GM18858 (cell line): ENCODE results near the gene JPH3.

Experiments
- ATAC-seq: cut with Tn5 transposase; IDR thresholded peaks from one replicate; pipeline ENCODE4 v1.9.1; 2021; ENCODE audit not compliant: unreplicated experiment

The JPH3 gene

GRCh38 chr16:87625241-87625797, 23.0 kb downstream of the JPH3 start:
- no peak for ATAC-seq

DNA sequence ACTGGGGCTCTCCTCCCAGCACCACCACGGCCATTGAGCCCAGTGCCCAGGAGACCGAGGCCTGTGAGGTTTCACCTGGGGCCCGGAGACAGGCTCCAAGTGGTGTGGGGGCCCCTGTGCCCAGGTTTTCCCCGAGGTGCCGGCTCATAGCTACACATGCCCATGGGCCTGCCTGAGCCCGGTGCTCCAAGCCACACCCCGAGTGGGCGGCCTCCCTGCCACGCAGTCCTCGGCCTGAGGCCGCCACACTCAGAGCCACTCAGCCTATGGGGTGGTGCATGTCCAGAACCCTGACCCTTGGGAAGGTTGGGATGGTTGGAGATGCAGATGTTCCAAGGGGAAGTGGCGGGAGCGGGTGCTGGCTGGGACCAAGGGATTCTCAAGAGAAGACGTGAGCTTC, 24.1 kb downstream of the JPH3 start:
- no peak for ATAC-seq

GRCh38 chr16:87626905-87627304, 24.6 kb downstream of the JPH3 start:
- ATAC-seq: no peak

GRCh38 chr16:87627542-87628245, 25.4 kb downstream of the JPH3 start:
- no peak for ATAC-seq

DNA sequence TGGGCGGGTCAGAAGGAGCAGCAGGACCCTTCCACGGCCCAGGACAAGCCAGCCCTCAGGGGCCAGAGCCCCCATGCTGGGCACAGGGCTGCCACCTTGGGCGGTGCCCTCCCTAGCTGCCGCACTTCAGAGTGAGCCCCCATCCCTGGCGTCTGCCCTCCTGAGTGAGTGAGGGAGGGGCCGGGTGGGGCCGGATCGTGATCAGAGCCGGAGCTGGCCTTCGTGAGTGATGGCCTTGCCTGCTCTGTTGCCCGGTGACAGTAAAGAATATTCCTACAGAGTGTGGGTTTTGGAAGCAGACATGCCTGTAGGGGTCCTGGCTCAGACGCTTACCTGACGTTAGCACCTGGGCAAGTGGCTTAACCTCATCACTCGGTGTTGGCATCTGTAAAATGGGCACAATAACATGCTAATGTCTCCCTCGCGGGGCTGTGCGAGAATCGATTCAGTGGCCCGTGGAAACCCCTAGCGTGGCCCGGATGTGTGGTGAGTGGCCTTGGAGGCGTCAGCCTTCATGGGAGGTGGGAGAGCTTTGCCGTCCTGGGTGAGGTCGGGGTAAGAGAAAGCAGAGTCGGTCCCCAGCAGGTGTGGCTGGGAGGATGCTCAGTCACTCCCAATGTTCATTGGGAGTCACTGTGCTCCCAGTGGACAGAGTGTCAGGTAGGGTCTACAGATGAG, 26.1 kb downstream of the JPH3 start:
- ATAC-seq: no peak

- ATAC-seq: no peak
These were observed 26.6 kb downstream of the JPH3 start for GRCh38 chr16:87628940-87629339.

DNA sequence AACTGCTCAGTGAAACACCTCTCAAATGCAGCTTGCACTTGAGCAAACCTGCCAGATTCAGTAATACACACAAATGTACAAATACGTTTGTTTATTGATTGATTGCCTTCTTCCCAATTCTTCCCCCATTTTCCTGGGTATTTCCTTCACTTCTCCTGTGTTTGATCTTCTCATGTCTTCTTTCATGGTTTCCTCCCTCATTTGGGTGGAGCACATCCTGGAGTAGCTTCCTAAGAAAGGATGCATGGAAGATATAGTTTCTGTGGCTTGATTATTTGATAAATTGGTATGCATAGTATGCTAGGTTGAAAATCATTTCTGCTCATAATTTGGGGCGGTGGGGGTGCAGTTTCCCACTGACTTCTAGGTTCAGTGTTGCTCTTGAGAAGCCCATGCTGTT, 28.8 kb downstream of the JPH3 start:
- ATAC-seq: no peak

- ATAC-seq: no peak
These were observed 32.1 kb downstream of the JPH3 start for GRCh38 chr16:87634411-87634810.

DNA sequence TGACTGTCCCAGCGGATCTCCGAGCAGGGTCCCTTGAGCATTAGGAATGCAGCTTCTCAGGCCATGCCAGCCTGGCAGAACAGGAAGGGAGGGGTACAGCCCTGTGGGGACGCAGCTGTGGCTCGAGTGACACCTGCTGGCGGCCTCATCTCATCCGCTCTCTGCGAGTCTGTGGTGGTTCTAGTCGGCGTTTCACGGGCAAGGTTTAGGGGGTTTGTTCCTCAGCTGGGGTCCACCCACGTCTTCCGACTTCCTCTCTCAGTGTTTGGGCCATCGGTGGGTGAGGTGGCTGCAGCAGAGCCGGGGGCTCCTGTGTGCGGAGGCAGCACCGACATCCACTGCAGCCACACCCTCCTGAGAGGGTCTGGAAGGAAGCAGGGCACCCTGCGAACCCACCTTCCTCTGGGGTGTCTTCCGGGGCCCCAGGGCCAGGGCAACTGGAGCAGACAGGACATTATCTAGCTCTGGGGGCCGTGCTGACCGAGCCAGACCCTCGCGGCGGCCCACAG, 33.3 kb downstream of the JPH3 start:
- ATAC-seq: no peak

DNA sequence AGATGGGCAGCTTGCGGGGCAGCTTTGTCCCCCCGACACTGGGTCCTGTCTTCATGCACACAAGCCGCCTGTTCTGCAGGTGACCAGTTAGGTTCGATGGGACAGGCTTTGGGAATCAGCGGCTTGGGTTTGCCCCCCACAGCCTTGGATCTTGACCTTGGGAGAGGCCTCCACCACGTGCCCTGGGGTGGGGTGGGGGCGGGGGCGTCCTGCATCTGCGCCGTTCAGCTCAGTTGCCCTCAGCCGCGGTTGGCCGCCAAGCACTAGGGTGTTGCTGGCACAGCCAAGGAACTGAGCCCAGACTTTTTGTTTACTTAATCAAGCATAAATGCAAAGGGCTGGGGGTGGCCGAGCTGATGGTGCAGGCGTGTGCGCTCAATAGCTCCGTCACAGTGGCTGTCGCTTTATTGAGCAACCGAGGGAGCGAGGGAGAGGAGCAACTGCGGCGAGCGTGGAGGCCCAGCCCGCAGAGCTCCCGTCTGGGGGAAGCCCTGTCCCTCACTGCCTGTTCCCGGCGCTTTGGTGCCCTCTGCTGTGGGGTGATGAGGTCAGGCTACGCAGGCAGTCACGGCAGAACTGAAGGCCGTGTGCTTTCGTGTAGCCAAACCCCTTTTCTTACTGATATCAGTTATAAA, 33.9 kb downstream of the JPH3 start:
- no peak for ATAC-seq

DNA sequence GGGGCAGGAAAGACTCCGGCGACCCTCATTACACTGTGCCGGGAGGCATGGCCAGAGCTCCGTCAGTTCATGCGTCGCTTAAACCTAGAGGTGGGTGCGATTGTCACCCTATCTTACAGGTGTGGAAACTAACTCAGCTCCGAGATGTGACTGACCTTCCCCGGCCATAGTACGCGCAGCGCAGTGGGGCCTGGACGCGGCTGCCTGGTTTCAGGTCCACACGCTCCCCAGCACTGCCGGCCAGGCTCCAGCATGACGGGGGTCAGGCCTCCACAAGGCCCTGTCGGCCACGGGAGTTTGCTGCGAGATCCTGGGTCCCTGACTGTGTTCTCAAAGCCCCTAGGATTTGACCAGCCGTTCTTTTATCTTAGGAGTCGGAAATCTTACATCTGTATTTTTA, 34.4 kb downstream of the JPH3 start:
- no peak for ATAC-seq

DNA sequence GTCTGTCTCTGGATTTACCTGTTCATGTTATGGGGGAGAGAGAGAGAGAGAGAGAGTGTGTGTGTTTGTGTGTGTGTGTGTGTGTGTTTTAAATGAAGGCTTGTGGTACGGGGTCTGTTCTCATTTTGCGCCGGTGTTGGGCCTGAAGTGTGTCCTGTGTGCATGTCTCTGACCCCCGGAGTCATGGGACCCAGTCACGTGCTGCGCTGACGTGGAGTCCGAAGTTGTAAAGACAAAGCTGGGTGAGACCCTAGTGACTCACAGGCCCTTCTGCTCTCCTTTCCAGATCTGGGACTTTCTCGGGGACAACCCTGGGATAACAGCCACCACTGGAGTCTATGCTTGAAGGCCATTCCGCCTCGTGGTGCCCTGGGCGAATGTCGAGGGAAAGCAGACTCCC, 35.0 kb downstream of the JPH3 start:
- ATAC-seq: no peak

GRCh38 chr16:87638736-87639135, 36.4 kb downstream of the JPH3 start:
- no peak for ATAC-seq

GRCh38 chr16:87641721-87642120, 39.4 kb downstream of the JPH3 start:
- ATAC-seq: no peak

DNA sequence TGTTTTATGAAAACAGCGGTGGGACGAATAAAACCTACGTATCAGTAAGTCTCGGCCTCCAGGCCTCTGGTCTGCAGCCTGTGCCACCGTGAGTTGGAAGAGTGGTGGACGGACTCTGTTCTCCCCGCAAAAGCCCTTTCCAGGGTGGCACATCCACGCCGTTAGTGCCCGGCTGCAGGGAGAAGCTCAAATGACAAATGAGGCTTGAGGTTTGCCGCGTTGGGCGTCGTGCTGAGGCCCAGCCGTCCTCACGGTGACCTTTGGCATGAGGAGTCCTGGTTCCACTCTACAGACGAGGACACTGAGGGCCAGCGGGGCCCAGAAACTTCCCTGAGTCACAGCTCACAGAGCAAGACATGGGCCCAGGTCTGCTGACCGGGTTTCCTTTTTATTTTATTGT, 40.2 kb downstream of the JPH3 start:
- ATAC-seq: no peak

DNA sequence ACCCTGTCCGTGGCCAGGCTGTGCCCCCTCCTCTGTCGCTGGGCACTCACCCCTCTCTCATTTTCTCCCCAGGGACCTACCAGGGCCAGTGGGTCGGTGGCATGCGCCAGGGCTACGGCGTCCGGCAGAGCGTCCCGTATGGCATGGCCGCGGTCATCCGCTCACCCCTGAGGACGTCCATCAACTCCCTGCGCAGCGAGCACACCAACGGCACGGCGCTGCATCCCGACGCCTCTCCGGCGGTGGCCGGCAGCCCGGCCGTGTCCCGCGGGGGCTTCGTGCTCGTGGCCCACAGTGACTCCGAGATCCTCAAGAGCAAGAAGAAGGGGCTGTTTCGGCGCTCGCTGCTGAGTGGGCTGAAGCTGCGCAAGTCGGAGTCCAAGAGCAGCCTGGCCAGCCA, 41.9 kb downstream of the JPH3 start:
- ATAC-seq: no peak

DNA sequence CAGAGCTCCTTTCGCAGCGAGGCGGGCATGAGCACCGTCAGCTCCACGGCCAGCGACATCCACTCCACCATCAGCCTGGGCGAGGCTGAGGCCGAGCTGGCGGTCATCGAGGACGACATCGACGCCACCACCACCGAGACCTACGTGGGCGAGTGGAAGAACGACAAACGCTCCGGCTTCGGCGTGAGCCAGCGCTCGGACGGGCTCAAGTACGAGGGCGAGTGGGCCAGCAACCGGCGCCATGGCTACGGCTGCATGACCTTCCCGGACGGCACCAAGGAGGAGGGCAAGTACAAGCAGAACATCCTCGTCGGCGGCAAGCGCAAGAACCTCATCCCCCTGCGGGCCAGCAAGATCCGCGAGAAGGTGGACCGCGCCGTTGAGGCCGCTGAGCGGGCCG, 42.3 kb downstream of the JPH3 start:
- no peak for ATAC-seq

- ATAC-seq: no peak
These were observed 43.5 kb downstream of the JPH3 start for GRCh38 chr16:87645802-87646201.

DNA sequence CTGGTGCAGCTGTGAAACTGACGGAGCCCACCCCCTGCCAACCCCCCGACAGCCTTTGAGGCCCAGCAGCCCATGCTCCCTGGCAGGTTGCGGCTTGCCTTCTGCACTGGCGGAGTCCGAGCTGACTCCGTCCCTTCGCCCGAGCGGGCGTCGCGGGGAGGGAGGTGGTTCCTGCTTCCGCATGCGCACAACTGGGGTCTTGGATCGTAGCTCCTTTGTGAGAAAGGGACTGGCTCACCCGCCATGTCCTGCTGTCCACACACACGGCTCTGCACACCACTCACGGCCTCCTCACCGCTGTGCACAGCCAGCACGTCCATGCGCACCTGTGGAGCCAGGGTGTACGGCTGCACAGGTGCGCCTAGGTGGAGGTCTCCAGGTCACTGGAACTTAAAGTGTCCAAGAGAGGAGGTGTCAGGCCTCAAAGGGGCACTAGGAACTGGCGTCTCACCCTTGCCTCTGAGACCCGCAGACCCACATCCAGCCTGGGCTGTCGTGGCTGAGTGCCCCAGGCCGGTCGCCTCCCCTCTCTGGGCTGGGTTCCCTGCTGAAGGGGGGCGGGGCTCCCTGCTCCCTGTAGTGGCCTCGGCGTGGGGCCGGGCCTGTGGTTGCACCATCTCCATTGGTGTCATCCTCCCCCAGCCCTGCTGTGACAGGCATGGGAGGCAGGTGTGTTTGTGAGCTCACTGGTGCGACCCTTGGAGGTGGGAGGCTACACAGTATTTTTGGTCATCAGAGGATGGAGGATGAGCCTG, 45.3 kb downstream of the JPH3 start:
- ATAC-seq: no peak

DNA sequence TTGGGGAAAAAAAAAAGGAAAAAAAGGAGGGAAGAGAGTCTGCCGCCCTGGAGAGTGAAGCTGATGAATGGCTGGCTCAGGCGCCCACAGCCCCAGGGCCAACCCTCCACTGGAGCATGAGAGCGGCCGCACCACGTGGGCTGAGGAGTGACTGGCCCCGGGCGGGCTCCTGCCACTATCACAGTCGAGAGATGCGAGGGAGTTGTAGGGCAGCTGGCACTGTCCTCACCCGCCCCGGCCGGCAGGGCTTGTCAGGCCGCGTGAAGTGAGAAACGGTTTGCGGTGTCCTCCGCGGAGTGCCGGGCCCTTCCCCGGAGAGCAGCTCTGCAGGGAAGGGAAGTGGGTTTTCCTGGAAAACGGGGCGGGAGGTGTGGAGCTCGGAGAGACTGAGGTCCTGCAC, 45.9 kb downstream of the JPH3 start:
- ATAC-seq: no peak
